ENCODE results near the gene LRP4.

DNA sequence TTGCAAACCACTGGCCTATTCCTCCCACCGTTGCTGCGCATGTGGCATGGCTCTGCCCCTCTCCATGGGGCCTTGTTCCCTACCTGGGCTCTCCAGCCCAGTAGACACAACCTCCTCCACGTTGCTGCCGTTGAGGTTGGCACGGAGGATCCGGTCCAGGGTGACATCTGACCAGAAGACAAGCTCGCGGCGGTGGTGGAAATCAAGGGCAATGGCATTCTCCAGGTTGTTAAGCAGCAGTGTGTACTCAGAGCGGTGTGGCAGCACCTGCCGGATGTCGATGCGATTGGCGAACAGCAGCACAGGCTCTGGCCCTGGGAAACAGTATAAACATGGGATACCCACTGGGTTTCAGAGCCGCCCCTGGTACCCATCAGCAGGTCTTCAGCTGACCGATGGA is 23.8 kb downstream of the LRP4 start:
- no peak for TF ChIP-seq CTCF (IDR thresholded peaks at IDR 0.05)
- no peak for TF ChIP-seq POLR2A (IDR thresholded peaks at IDR 0.05; ENCODE audit: low read depth)
